Measurements from ENCODE around the gene KDM2A.

KDM2A gene

DNA sequence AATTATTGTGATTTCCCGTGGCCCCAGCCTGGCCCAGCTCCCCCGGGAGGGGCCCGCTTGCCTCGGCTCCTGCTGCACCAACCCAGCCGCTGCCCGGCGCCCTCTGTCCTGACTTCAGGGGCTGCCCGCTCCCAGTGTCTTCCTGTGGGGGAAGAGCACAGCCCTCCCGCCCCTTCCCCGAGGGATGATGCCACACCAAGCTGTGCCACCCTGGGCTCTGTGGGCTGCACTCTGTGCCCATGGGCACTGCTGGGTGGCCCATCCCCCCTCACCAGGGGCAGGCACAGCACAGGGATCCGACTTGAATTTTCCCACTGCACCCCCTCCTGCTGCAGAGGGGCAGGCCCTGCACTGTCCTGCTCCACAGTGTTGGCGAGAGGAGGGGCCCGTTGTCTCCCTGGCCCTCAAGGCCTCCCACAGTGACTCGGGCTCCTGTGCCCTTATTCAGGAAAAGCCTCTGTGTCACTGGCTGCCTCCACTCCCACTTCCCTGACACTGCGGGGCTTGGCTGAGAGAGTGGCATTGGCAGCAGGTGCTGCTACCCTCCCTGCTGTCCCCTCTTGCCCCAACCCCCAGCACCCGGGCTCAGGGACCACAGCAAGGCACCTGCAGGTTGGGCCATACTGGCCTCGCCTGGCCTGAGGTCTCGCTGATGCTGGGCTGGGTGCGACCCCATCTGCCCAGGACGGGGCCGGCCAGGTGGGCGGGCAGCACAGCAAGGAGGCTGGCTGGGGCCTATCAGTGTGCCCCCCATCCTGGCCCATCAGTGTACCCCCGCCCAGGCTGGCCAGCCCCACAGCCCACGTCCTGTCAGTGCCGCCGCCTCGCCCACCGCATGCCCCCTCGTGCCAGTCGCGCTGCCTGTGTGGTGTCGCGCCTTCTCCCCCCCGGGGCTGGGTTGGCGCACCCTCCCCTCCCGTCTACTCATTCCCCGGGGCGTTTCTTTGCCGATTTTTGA lies 166.8 kb downstream of the KDM2A start:
- no peak for DNase-seq (ENCODE audit: low spot score)

DNA sequence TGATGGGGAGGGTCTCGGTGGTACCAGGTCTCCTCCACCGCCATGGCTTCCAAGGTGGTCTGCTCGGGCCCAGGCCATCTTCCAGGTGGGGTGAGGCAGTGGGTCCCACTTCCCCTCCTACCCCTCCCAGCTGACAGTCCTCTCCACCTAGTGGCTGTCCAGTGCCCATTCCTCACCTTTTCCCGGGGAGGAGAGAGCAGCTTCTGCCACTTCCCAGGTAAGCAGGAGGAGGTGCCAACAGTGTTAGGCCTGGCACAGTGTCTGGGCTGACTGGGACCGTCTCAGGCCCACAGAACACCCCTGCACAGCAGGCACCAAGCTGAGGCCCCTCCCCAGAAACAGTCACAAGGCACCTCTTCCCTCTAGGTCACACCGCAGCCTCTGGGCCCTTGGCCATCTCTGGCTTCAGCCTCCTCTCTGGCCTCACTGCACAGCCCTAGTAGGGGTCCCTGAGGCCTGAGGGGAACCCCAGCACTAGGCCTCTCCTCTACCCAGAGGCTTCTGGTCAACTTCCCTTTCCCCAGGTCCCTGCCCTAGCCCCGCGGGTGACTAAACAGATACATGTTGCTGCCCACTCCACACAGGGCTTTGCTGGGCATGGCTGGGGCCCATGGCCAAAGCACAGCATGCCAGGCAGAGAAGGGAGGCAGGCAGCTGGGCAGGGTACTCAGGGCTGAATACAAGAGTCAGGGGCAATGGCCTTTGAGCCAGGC lies 167.7 kb downstream of the KDM2A start:
- DNase-seq (ENCODE audit: low spot score), result no peak

DNA sequence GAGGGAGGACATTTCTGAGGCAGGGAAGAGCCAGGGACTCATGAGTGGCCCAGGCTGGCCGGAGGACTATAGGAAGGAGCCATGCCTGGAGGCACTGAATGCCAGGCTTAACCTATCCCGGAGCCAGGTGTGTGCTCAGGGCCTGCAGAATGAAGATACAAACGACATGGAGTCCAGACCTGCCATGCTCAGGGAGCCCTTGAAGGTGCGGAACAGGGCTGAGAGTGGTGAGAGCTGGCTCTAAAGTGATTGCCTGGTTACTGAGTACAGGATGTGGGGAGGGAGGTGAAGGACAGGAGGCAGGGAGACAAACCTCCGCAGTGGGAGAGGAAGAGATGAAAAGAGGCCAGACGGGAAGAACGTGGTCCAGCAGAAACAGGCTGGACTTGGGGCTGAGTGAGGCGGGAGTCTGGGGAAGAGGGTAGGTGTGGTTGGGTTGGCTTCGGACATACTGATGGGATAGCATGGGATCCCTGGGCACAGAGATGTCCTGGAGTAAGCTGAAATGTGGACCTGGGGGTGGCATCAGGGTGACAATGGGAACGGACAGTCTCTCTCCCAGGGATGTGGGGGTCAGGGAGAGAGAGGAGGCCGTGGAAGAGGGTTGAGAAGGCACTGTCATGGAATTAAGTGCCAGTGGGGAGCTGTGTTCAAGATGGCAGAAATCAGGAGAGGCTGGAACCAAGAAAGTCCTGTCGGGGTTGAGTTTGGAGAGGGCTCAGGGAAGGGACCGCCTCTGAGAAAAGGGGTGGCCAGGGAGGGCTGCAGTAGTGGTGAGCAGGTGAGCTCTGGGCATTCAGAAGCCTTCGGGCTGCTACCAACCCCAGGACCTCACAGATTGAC lies 168.5 kb downstream of the KDM2A start:
- DNase-seq (ENCODE audit: low spot score), result no peak

DNA sequence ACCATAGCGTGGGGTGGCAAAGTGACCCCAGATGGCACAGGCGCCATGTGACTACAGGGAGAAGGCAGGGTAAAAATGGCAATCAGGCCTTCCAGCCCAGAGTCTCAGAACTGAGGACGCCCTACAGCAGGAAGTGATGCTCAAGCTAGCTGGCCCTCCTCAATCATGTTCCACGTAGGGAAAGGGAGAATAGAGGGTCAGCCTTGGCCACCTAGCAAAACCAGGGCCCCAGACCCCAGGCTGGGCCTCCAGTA lies 169.1 kb downstream of the KDM2A start:
- DNase-seq (ENCODE audit: low spot score), result no peak

DNA sequence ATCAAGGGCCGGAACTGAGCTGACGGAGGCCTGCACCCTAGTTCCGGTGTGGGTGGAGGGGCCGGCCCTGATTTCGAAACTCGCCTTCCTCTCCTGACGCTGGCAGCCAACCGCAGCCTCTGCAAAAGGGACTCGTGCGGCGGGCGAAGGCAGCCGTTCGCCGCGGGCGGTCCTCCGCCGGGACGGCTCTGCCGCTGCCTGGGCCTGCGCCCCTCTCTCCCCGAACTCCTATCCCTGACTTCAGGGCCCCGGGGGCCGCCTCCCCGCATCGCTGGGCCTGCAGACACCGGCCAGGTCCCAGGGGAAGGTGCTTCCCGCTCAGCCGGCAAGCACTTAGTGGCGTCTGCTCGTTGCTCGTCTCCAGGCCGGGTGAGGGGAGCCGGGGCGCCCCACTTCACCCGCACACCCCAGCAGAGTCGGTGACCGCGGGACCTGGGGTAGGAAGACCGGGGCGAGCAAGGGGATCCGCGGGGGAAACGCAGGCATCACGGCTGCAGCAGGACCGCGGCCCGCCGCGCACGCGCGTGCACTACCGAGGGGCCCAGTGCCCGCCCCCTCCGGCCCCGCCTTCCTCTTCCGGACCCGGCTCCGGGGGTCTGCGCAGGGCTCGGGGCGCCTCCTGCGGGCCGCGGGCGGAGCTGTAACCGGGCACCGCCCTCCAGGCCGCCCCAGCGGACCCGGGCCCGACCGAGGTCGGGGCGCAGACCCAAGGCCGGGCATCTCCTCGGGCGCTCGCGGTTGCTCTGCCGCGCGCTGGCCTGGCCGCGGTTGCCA lies 169.6 kb downstream of the KDM2A start:
- DNase-seq (ENCODE audit: low spot score), result peak; percentile 77

DNA sequence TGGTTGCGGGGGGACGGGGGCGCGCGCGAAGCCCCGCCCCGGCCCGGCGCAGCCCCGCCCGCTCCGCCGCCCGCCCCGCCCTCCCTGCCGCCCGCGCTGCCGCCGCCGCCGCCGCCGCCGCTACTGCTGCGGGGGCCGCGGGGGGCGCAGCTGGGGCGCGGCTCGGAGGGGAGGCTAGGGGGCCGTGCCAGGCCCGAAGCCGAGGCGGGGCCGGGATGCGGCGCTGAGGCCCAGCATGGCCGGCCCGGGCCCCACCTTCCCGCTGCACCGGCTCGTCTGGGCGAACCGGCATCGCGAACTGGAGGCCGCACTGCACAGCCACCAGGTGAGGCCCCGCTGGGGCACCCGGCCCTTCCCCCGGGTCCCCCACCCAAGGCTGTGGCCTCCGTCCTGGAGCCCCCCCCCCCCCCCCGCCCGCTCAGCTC lies 170.2 kb downstream of the KDM2A start, which contains the start of gene ANKRD13D:
ANKRD13D (plus strand) TSS at position 78 of the 425 bp plus-strand sequence; CDS start at position 236, 158 bp downstream.
- DNase-seq (ENCODE audit: low spot score), result no peak

DNA sequence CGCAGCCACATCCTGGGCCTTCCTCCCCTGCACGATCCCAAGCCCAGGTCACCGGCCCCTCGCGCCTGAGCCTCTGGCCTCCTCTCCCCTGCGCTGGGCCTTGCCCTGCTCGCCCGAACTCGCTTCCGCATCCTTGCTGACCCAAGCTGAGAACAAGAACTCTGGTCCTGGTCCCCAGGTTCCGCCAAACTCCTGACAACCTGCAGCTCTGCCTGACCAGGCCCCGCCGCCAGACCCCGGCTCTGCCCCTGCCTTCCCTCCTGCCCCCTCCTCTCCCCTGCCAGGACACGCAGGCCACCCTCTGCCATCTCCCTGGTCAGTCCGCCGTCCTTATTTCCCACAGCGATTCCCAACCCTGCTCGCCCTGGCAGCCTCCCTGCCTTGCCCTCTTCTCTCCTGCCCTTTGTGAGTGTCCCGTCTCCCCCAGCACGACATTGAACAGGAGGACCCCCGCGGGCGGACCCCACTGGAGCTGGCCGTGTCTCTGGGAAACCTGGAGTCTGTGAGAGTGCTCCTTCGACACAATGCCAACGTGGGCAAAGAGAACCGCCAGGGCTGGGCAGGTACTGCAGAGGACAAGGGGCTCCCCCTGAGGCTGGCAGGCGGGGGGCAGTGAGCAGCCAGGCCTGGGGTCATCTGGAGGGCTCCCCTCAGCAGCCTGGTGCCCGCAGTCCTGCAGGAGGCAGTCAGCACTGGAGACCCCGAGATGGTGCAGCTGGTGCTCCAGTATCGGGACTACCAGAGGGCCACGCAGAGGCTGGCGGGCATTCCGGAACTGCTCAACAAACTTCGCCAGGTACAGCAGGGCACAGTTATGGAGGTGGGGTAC lies 170.8 kb downstream of the KDM2A start:
- DNase-seq (ENCODE audit: low spot score), result no peak

DNA sequence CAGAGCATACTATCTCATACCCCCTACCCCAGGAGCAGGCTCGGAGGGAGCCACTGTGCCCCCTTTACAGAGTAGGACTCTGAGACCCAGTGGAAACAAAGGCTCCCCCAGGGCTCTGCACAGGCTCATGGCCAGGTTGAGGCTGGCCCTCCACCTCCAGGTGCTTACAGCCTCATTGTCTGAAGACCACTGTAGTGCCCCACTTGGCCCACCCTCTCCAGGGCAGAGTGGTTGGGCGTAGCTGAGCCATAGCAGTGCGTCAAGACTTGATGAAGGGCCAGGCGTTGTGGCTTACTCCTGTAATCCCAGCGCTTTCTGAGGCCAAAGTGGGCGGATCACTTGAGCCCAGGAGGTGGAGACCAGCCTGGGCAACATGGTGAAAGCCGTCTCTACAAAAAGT lies 171.7 kb downstream of the KDM2A start:
- no peak for DNase-seq (ENCODE audit: low spot score)

DNA sequence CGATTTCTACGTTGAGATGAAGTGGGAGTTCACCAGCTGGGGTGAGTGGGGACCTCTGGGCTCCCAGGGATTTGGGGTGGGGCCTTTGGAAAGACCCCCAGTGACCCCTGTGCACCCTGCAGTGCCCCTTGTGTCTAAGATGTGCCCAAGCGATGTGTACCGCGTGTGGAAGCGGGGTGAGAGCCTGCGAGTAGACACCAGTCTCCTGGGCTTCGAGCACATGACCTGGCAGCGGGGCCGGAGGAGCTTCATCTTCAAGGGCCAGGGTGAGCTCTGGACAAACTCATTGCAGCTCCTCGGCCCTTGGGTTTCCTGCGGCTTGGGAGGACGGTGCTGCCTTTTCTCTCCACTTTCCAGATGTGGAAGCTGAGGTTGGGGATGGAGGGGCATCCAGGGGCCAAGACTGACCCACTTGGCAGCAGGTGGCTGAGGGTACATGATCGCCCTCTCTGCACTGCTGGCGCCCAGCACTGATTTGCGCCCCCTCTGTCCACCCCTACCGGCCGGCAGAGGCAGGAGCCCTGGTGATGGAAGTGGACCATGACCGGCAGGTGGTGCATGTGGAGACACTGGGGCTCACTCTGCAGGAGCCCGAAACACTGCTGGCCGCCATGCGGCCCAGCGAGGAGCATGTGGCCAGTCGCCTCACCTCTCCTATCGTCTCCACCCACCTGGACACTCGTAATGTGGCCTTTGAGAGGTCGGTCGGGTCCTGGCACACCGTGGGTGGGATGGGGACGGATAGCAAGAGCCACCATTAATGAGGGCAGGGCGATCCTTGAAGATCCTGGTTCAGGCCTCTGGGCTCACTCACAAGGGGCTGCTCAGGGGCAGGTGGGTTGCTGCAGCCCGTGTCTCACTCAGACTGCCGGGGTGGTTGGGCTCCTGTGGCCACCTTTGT lies 172.7 kb downstream of the KDM2A start:
- DNase-seq (ENCODE audit: low spot score), result no peak

DNA sequence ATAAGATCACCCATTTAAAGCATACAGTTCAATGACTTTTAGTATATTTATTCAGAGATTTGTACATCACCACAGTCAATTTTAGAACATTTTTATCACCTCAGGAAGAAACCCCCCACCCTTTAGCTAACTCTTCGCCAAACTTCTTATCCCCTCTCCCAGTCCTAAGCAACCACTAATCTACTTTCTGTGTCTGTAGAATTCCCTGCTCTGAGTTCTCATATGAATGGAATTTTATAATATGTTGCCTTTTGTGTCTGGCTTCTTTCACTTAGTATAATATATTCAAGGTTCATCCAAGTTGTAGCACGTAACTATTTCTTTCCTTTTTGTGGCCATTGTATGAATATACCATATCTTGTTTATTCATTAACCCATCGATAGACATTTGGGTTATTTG lies 173.6 kb downstream of the KDM2A start:
- no peak for DNase-seq (ENCODE audit: low spot score)

DNA sequence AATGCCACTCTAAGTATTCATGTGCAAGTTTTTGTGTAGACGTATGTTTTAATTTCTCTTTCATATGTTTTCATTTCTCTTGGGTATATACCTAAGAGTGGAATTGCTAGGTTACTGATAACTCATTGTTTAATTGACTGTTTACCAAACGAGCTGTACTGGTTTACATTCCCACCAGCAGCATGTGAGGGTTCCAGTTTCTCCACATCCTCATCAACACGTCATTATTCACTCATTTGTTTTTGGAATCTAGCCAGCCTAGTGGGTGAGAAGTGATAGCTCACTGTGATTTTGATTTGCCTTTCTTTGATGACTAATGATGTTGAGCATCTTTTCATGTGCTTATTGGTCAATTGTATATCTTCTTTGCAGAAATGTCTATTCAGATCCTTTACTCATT lies 174.0 kb downstream of the KDM2A start:
- DNase-seq (ENCODE audit: low spot score), result no peak

DNA sequence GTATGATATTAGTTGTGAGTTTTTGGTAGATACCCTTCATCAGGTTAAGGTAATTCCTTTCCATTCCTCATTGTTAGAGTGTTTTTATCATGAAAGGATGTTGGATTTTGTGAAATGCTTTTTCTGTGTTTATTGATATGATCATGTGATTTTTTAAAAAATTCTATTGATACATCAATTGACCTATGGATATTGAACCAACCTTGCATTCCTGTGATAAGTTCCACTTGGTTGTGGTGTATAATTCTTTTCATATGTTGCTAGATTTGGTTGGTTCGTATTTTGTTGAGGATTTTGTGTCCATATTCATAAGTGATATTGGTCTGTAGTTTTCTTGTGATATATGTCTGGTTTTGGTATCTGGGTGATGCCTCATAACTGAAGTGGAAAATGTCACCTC lies 176.8 kb downstream of the KDM2A start:
- DNase-seq (ENCODE audit: low spot score), result no peak

DNA sequence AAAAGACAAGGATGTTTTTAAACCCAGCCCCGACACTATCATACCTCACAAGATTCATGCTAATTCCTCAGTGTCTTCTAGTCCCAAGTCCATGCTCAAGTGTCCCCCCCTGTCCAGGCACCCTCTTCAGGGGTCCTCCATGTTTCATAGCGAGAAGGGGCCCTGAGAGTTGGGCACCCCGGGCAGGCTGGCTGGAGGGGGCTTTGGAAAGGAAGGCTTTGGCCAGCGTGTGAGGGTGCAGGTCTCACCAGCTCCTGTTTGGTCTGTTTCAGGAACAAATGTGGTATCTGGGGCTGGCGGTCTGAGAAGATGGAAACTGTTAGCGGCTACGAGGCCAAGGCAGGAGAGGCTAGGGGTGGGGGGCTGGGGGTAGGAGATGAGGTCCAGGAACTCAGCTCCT lies 179.7 kb downstream of the KDM2A start:
- DNase-seq (ENCODE audit: low spot score), result no peak

DNA sequence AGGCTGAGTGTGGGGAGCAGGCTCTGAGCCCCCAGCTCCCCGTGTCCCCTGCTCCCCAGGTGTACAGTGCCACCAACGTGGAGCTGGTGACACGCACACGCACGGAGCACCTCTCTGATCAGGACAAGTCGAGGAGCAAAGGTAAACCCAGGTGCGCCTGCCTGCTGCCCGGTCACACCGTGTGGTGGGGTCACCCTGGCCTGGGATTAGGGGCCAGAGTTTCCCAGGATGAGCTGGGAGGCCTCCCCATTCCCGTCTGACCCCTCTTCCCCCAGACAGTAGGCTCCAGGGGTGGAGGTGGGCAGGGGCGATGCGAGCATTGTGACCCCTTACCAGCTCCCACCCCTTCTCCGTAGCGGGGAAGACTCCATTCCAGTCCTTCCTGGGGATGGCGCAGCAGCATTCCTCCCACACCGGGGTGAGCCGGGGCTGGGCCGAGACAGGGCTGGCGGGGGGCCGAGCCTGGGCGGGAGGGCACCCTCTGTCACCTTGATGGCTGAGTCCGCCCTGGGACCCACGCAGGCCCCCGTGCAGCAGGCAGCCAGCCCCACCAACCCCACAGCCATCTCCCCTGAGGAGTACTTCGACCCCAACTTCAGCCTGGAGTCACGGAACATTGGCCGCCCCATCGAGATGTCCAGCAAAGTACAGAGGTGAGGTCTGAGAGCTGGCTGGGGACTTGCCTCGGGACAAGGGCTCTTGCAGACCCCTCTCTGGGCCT lies 180.6 kb downstream of the KDM2A start:
- DNase-seq (ENCODE audit: low spot score), result no peak

DNA sequence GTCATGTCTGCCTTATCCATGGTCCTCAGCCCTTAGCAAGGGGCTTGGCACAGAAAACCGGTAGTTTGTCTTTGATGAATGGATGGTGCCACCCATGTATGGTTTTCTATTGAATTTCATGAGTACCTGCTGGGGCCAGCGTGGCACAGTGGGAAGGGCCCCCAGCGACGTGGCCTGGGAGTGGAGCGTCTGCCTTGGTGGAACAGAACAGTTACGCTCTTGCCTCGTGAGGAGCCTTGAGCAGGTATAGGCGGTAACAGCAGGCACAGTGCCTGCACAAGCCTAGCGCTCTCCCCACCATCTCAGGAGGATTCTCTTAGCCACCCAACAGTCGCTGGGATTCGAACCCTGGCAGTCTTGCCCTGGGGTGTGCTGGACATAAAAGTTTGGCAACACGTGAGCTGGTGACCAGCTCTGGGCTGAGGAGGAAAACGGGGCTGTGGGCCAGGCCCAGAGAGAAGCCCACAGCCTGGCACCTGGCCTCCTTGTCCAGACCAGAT lies 181.2 kb downstream of the KDM2A start:
- no peak for DNase-seq (ENCODE audit: low spot score)

DNA sequence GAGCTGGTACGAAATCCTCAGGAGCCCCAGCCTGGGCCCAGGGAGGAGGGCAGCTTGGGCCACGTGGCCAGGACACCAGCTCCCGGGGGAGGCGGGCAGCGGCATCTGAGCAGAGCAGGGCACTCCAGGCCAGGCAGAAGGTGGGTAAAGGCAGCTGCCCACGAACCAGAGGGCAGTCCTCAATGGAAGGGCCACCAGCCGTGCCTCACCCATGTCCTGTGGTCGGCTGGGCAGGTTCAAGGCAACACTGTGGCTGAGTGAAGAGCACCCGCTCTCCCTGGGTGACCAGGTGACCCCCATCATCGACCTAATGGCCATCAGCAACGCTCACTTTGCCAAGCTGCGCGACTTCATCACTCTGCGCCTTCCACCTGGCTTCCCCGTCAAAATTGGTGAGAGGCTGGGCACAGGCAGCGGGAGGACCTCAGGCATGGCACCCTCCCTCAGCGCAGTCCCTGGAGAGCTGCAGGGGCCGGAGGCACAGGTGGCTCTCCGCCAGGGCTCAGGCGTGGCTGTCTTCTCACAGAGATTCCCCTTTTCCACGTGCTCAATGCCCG lies 181.8 kb downstream of the KDM2A start:
- DNase-seq (ENCODE audit: low spot score), result no peak

DNA sequence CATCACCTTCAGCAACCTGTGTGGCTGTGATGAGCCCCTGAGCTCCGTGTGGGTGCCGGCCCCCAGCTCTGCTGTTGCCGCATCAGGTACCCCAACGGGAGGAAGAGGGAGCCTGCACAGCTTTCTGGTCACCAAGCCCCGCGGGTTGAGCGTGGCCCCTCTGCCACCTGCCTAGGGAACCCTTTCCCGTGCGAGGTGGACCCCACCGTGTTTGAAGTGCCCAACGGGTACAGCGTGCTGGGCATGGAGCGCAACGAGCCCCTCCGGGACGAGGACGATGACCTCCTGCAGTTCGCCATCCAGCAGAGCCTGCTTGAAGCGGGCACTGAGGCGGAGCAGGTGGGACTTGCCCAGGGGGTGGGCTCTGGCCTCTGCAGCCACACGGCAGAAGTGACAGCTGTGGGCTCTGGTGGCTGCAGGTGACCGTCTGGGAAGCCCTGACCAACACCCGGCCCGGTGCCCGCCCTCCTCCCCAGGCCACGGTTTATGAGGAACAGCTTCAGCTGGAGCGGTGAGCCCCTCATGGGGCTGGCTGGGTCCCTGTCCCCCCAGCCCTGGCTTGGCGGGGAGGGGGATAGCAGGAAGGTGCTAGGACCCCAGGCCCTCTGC lies 182.4 kb downstream of the KDM2A start:
- DNase-seq (ENCODE audit: low spot score), result no peak

DNA sequence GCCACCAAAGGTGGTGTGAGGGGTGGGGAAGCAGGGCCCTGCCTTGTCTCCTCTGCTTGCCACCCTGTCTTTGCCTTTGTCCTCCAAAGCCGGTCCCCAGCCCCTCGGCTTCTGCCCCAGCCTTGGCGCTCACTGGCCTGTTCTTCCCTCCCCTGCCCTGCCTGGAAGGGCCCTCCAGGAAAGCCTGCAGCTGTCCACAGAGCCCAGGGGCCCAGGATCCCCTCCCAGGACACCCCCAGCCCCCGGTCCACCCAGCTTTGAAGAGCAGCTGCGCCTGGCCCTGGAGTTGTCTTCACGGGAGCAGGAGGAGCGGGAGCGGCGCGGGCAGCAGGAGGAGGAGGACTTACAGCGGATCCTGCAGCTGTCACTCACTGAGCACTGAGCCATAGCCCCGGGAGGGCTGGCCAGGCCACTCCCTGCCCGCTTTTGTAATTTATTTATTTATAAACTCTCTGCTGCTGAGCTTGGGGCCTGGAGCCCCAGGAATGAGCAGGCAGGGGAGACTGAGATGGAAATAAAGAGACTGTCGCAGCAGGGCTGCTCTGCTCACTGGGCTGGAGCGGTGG lies 183.0 kb downstream of the KDM2A start:
- DNase-seq (ENCODE audit: low spot score), result peak; percentile 63

Data from cerebellar cortex (tissue), 1 donor.